Panc1 (cell line): ENCODE results near the gene CREB3. TPM values are rescaled to one million over a fixed set of nuclear protein-coding genes. Genes with fewer than 3 reads are reported as not detected.
A peak's percentile ranks its signal among the peaks of the same experiment; 100 is the strongest.

Source experiments
- ATAC-seq: fragments of 200-7000 bp; cut with Tn5 transposase; 2 replicates; pipeline ENCODE4 v1.9.1; 2020; ENCODE audit warnings: mild to moderate bottlenecking, moderate library complexity
- BruUV-seq: library from RNA; stranded (reverse); fragments of 400-500 nt; replicated peaks from 2 replicates; lab custom pipeline; 2021; lab: Mats Ljungman, UMichigan
- CTCF ChIA-PET: fragments of 300-600 bp; sonication (Branson Sonifier 250); formaldehyde crosslinking; loops from one replicate; lab custom pipeline; 2022; ENCODE audit warnings: antibody characterized with exemption; lab: Charles Lee
- POLR2A ChIA-PET: fragments of 300-600 bp; sonication (Branson Sonifier 250); formaldehyde crosslinking; loops from one replicate; lab custom pipeline; 2022; ENCODE audit warnings: antibody characterized with exemption; lab: Charles Lee
- DNase-seq: peaks from one replicate; pipeline ENCODE4 v3.0.0-alpha.2; 2010; ENCODE audit warnings: low read depth, low spot score
- H3K27ac ChIP-seq: 2 replicates; pipeline ENCODE4 v1.5.1; 2011; ENCODE audit warnings: mild to moderate bottlenecking, low read length, inconsistent platforms
- H3K27me3 ChIP-seq: fragments of 200-500 bp; sonication (Bioruptor generic); 2 replicates; pipeline ENCODE4 v1.6.0; 2014; ENCODE audit warnings: low read length, inconsistent platforms; ENCODE audit not compliant: control insufficient read depth, insufficient read depth
- H3K36me3 ChIP-seq: fragments of 200-500 bp; sonication (Bioruptor generic); 2 replicates; pipeline ENCODE4 v1.5.1; 2014; ENCODE audit warnings: inconsistent platforms, mild to moderate bottlenecking, low read length, moderate library complexity; ENCODE audit not compliant: control insufficient read depth, insufficient read depth
- H3K4me1 ChIP-seq: 2 replicates; pipeline ENCODE4 v1.5.1; 2011; ENCODE audit warnings: inconsistent platforms, mild to moderate bottlenecking, low read length, moderate library complexity; ENCODE audit not compliant: control insufficient read depth, insufficient read depth
- H3K4me3 ChIP-seq, 2 experiments: 2 replicates each; pipeline ENCODE4 v1.5.1; 2011 to 2012; ENCODE audit warnings: low read depth in 2 of 2, low read length in 2 of 2, mild to moderate bottlenecking in 2 of 2, inconsistent platforms in 1 of 2, moderate library complexity in 1 of 2
- H3K9me3 ChIP-seq: fragments of 200-500 bp; sonication (Bioruptor generic); 2 replicates; pipeline ENCODE4 v1.5.1; 2014; ENCODE audit warnings: low read depth, mild to moderate bottlenecking, inconsistent platforms, low read length, moderate library complexity; ENCODE audit not compliant: control insufficient read depth, insufficient read depth
- POLR2AphosphoS5 ChIP-seq: IDR thresholded peaks from 2 replicates; pipeline ENCODE4 v1.6.1; 2012; ENCODE audit warnings: mild to moderate bottlenecking, low read depth, low read length, moderate library complexity
- TCF7L2 ChIP-seq: IDR thresholded peaks from 2 replicates; pipeline ENCODE4 v1.6.1; 2011; ENCODE audit warnings: mild to moderate bottlenecking, low read depth, low read length, inconsistent platforms
- in situ Hi-C: cut with HindIII; loops from 2 replicates; pipeline ENCODE4 v1.10.0; 2016; ENCODE audit warnings: low sequenced_read_pairs, low pct_unique_long_range_greater_than_20kb
- intact Hi-C: fragments of 100-400 bp; cut with micrococcal nuclease; formaldehyde crosslinking; loops from one replicate; pipeline ENCODE4 v1.10.0; 2022; ENCODE audit not compliant: unreplicated experiment
- total RNA-seq: library from RNA; stranded (reverse); gene quantifications from one replicate; pipeline ENCODE4 v1.2.1, GENCODE V29; 2021; ENCODE audit not compliant: unreplicated experiment
- TF ChIP-seq, protein P1 (sequence below), 2 experiments: IDR thresholded peaks; 2 replicates each; pipeline ENCODE4 v1.6.1; 2011 to 2012; ENCODE audit warnings: low read depth in 2 of 2, control low read depth in 1 of 2, low read length in 1 of 2, mild to moderate bottlenecking in 1 of 2, moderate library complexity in 1 of 2; ENCODE audit not compliant: insufficient read depth in 1 of 2
- TF ChIP-seq, protein P2 (sequence below): fragments of 450-650 bp; IDR thresholded peaks from 2 replicates; pipeline ENCODE4 v1.5.1; 2017; ENCODE audit warnings: mild to moderate bottlenecking

Gene CREB3
- total RNA-seq, 1 experiment from 2014 or later, result 67.0 TPM

DNA sequence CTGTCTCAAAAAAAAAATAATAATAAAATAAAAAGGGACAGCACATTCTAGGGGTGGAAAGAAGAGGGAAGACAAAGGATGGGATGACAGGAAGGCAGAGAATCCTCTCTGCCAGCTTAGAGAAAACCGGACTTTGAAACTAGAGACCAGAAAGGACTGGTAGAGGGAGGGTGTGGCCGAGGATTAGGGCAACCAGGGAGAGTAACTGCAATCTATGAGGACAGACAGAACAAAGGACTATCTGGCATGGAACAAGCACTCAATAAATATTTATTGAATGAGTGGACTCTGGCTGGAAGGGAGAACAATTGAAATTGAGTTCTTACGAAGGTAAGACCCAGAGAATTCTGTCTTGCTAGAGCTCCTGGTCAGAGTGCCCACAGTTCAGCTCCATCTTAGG, 14.1 kb downstream of the CREB3 start:
- DNase-seq, result no peak
- Histone ChIP-seq H3K4me3 (peak overlapping the region; percentile 95 to 96), H3K4me1 (peaks cover 22% of the 10 kb centered on the region; the same call in 1 of the 2 replicates), H3K27ac (peak overlapping the region; percentile 94), H3K27me3 (no peaks in the 10 kb centered on the region), H3K36me3 (peaks cover 14% of the 10 kb centered on the region), H3K9me3 (no peaks in the 10 kb centered on the region)
- intact Hi-C loops (no loop called here), in situ Hi-C loops (no loop called here)
- no peak for ATAC-seq
- TF ChIP-seq, protein P1, sequence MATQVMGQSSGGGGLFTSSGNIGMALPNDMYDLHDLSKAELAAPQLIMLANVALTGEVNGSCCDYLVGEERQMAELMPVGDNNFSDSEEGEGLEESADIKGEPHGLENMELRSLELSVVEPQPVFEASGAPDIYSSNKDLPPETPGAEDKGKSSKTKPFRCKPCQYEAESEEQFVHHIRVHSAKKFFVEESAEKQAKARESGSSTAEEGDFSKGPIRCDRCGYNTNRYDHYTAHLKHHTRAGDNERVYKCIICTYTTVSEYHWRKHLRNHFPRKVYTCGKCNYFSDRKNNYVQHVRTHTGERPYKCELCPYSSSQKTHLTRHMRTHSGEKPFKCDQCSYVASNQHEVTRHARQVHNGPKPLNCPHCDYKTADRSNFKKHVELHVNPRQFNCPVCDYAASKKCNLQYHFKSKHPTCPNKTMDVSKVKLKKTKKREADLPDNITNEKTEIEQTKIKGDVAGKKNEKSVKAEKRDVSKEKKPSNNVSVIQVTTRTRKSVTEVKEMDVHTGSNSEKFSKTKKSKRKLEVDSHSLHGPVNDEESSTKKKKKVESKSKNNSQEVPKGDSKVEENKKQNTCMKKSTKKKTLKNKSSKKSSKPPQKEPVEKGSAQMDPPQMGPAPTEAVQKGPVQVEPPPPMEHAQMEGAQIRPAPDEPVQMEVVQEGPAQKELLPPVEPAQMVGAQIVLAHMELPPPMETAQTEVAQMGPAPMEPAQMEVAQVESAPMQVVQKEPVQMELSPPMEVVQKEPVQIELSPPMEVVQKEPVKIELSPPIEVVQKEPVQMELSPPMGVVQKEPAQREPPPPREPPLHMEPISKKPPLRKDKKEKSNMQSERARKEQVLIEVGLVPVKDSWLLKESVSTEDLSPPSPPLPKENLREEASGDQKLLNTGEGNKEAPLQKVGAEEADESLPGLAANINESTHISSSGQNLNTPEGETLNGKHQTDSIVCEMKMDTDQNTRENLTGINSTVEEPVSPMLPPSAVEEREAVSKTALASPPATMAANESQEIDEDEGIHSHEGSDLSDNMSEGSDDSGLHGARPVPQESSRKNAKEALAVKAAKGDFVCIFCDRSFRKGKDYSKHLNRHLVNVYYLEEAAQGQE (IDR thresholded peaks at IDR 0.05; ENCODE audit: insufficient read depth in 1 of 2, low read depth in 2 of 2, low read length in 1 of 2), result no peak
- POLR2A ChIA-PET, result no interaction called here
- BruUV-seq, result no TSS peak
- CTCF ChIA-PET, result interaction anchor here (0.5 to 1.1 kb wide), 2 partner anchors 10 to 54 kb away, joined by 3 read pairs; no protein-coding TSS in a partner anchor

DNA sequence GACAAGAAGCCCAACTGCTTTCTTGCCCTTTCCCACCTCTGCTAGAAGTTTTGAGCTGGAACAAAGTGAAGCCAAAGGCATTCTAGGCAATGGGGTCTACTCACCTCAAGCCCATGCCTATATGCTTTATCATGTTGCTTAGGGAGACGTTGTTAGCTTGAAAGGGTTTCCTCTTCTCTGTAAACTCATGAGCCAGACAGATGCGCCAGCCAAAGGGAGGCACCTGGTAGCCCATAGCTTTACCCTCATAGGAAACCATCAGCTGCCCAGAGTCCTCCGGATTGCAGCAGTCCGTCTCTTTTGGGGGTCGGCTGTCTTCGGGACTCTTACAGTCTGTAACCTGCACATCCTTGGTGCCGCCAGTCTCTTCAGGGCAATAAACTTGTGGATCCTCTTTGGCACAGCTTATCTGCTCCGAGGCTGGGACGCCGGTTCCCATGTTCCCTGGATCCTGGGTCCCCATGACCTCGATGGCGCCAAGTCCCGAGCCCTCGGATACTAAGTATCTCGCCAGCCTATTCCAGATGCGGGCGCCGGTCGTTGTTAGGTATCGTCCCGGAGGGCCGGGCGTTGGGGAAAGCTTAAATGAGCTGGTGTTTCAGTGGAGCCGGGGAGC, 15.9 kb downstream of the CREB3 start:
- Histone ChIP-seq H3K27ac (peak overlapping the region; percentile 94), H3K4me1 (peaks cover 22% of the 10 kb centered on the region; the same call in 1 of the 2 replicates), H3K4me3 (peak overlapping the region; percentile 95 to 96), H3K36me3 (peaks cover 8% of the 10 kb centered on the region), H3K9me3 (no peaks in the 10 kb centered on the region), H3K27me3 (no peaks in the 10 kb centered on the region)
- in situ Hi-C loops, result no loop called here
- no TSS peak for BruUV-seq
- peak; percentile 0; the same call in 1 of the 2 replicates for ATAC-seq
- ChIA-PET CTCF (interaction anchor here (0.6 to 1.7 kb wide), 3 partner anchors 11 to 20 kb away, joined by 3 to 5 read pairs (median 4); no protein-coding TSS in a partner anchor), POLR2A (no interaction called here)
- intact Hi-C loops, result no loop called here
- no peak for DNase-seq
- TF ChIP-seq TCF7L2 (no peak), POLR2AphosphoS5 (no peak)
- TF ChIP-seq, protein P2, sequence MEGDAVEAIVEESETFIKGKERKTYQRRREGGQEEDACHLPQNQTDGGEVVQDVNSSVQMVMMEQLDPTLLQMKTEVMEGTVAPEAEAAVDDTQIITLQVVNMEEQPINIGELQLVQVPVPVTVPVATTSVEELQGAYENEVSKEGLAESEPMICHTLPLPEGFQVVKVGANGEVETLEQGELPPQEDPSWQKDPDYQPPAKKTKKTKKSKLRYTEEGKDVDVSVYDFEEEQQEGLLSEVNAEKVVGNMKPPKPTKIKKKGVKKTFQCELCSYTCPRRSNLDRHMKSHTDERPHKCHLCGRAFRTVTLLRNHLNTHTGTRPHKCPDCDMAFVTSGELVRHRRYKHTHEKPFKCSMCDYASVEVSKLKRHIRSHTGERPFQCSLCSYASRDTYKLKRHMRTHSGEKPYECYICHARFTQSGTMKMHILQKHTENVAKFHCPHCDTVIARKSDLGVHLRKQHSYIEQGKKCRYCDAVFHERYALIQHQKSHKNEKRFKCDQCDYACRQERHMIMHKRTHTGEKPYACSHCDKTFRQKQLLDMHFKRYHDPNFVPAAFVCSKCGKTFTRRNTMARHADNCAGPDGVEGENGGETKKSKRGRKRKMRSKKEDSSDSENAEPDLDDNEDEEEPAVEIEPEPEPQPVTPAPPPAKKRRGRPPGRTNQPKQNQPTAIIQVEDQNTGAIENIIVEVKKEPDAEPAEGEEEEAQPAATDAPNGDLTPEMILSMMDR, result no peak
- TF ChIP-seq, protein P1 (IDR thresholded peaks at IDR 0.05; ENCODE audit: insufficient read depth in 1 of 2, low read depth in 2 of 2, low read length in 1 of 2), result no peak
